RWPE2 (cell line): ENCODE measurements around the gene NEGR1.

ENCODE experiments used
- ATAC-seq: fragments of 200-7000 bp; cut with Tn5 transposase; 3 replicates; pipeline ENCODE4 v1.9.1; 2021; ENCODE audit warnings: low read depth
- DNase-seq: peaks from one replicate; pipeline ENCODE4 v3.0.0-alpha.2; 2020; ENCODE audit warnings: low spot score
- H3K27ac ChIP-seq: fragments of 450-650 bp; 2 replicates; pipeline ENCODE4 v1.5.1; 2017; ENCODE audit warnings: mild to moderate bottlenecking; ENCODE audit not compliant: poor library complexity, severe bottlenecking
- H3K27me3 ChIP-seq: fragments of 250-450 bp; sonication (Bioruptor Pico); 2 replicates; pipeline ENCODE4 v1.5.1; 2021; ENCODE audit warnings: mild to moderate bottlenecking, moderate library complexity; ENCODE audit not compliant: insufficient read depth, poor library complexity, severe bottlenecking
- H3K36me3 ChIP-seq: fragments of 250-450 bp; sonication (Bioruptor Pico); 2 replicates; pipeline ENCODE4 v1.5.1; 2020; ENCODE audit warnings: low read depth, mild to moderate bottlenecking, moderate library complexity
- H3K4me1 ChIP-seq: fragments of 250-450 bp; sonication (Bioruptor Pico); 2 replicates; pipeline ENCODE4 v1.5.1; 2021; ENCODE audit warnings: mild to moderate bottlenecking, moderate library complexity; ENCODE audit not compliant: insufficient read depth, poor library complexity, severe bottlenecking
- H3K4me3 ChIP-seq: fragments of 250-450 bp; sonication (Bioruptor Pico); 2 replicates; pipeline ENCODE4 v1.5.1; 2021; ENCODE audit warnings: mild to moderate bottlenecking, moderate library complexity; ENCODE audit not compliant: severe bottlenecking
- H3K9me3 ChIP-seq: fragments of 250-450 bp; sonication (Bioruptor Pico); 2 replicates; pipeline ENCODE4 v1.5.1; 2021; ENCODE audit warnings: mild to moderate bottlenecking, moderate library complexity; ENCODE audit not compliant: severe bottlenecking
- TF ChIP-seq, protein P1 (sequence below): fragments of 450-650 bp; IDR thresholded peaks from one replicate; pipeline ENCODE4 v1.5.1; 2017; ENCODE audit warnings: mild to moderate bottlenecking, moderate library complexity; ENCODE audit not compliant: poor library complexity, severe bottlenecking

The NEGR1 gene

DNA sequence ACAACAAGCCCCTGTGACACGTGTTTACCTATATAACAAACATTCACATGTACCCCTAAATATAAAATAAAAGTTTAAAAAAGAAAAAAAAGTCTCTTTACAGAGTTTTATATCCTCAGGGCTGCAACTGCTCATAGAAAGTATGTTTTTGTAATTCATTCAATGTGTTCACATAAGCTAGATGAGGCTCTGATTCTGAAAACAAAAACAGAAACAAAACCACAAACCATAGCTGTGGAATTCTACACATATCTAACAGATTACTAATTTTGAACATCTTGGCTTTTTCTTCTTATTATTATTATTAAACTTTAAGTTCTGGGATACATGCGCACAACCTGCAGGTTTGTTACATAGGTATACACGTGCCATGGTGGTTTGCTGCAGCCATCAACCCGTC is 621.9 kb downstream of the NEGR1 start:
- DNase-seq = no peak

DNA sequence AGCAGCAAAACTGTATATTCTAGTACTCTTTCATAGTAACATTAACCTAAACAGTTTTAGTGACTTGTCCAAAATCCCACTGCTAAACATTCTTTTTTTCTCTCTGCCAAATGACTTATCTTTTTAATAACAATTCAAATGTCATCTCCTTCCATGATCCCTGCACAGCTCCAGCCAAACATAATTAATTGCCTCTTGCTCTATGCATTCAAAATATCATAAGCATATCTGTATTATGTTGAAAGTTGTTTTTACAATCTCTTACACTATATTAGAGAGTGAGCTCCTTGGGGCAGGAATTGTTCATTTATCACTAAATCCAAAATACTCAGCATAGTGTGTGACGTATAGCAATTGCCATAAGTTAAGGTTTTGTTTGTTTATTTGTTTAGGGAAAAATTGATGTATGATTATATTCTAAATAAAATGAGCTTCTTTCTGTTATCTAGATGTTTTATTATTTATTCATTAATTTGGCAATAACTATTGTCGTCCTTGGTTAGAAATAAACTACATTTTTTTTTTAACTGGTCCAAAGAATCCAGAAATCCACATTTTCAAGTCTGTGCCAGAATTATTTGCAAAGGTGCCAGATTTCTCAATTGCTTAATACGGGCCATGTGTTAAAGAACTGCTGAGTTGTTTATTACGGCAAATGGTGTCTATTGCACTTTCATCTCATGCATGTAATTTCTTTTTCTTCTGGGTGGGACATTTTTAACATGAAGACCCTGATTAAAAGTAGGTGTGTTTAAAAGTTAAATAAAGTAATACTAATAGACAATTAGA is 624.3 kb downstream of the NEGR1 start:
- ATAC-seq (no peak), DNase-seq (no peak)
- TF ChIP-seq, protein P1, sequence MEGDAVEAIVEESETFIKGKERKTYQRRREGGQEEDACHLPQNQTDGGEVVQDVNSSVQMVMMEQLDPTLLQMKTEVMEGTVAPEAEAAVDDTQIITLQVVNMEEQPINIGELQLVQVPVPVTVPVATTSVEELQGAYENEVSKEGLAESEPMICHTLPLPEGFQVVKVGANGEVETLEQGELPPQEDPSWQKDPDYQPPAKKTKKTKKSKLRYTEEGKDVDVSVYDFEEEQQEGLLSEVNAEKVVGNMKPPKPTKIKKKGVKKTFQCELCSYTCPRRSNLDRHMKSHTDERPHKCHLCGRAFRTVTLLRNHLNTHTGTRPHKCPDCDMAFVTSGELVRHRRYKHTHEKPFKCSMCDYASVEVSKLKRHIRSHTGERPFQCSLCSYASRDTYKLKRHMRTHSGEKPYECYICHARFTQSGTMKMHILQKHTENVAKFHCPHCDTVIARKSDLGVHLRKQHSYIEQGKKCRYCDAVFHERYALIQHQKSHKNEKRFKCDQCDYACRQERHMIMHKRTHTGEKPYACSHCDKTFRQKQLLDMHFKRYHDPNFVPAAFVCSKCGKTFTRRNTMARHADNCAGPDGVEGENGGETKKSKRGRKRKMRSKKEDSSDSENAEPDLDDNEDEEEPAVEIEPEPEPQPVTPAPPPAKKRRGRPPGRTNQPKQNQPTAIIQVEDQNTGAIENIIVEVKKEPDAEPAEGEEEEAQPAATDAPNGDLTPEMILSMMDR = no peak
- Histone ChIP-seq H3K4me1 (no peaks in the 10 kb centered on the region), H3K27me3 (no peaks in the 10 kb centered on the region), H3K9me3 (no peaks in the 10 kb centered on the region), H3K4me3 (no peak overlapping the region), H3K27ac (no peak overlapping the region), H3K36me3 (no peaks in the 10 kb centered on the region)

More for the DNA sequence above, 621.9 kb downstream of the NEGR1 start:
- no peaks in the 10 kb centered on the region for H3K9me3 ChIP-seq
- no peaks in the 10 kb centered on the region for H3K4me1 ChIP-seq
- no peak overlapping the region for H3K4me3 ChIP-seq
- TF ChIP-seq, protein P1 = no peak
- H3K36me3 ChIP-seq = no peaks in the 10 kb centered on the region
- H3K27me3 ChIP-seq = no peaks in the 10 kb centered on the region
- H3K27ac ChIP-seq = no peak overlapping the region
- no peak for ATAC-seq

DNA sequence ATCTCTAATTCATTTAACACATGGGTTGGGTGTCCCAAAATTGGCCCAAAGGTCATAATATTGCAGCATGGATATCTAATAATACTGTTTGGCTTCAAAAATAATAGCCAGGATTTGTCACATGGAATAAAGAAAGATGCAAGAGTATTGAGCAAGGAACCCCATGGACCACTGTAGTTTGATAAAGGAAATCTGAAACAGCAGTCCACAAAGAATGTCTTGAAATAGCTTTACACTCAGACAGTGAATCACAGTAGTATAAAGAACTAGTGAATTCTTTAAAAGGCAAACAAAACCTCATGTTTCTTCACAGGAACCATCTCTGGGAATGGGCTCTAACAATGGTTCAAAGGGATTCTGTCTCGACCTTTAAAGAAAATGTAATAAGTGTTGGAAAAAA is 625.4 kb downstream of the NEGR1 start:
- no peak for ATAC-seq
- Histone ChIP-seq H3K27ac (no peak overlapping the region), H3K36me3 (no peaks in the 10 kb centered on the region), H3K9me3 (no peaks in the 10 kb centered on the region), H3K4me1 (no peaks in the 10 kb centered on the region), H3K27me3 (no peaks in the 10 kb centered on the region), H3K4me3 (no peak overlapping the region)
- TF ChIP-seq, protein P1 = no peak
- DNase-seq = no peak

DNA sequence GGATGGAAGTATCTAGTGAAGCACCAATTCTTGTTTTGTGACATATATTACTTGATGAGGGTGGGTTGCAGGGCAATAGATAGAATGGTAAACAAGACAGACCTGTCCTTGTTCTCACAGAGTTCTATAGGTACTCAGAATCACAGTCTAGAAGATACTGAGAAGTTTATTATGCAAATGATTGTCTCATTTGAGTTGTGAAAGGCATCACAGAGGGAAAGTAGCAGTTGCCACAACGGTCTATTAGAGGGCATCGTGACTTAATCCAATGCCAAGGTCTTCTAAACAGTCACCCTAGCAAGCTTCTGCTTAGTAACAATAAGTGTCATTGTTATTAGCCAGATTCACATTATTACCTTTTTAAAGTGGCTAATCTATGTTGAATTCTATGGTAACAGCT is 626.7 kb downstream of the NEGR1 start:
- TF ChIP-seq, protein P1 = no peak

DNA sequence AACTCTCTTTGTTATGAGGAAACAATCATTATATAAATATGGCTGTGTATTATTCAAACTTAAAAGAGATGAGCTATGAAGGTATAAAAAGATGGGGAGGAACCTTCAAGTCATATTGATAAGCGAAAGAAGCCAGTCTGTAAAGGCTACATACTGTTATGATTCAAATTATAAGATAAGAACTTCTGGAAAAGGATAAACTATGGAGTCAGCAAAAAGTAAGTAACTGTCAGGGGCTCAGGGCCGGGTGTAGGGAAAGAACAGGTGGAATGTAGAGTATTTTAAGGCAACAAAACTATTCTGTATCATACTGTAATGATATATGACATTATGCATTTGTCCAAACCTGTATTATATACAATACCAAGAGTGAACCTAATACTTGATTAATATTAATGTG is 628.4 kb downstream of the NEGR1 start:
- H3K4me3 ChIP-seq = no peak overlapping the region
- ATAC-seq = no peak
- H3K27me3 ChIP-seq = peaks cover 3% of the 10 kb centered on the region
- TF ChIP-seq, protein P1 = no peak
- H3K4me1 ChIP-seq = no peaks in the 10 kb centered on the region
- no peak overlapping the region for H3K27ac ChIP-seq
- no peaks in the 10 kb centered on the region for H3K9me3 ChIP-seq
- H3K36me3 ChIP-seq = no peaks in the 10 kb centered on the region
- no peak for DNase-seq

More for the DNA sequence above, 626.7 kb downstream of the NEGR1 start:
- ATAC-seq (no peak), DNase-seq (no peak)
- Histone ChIP-seq H3K27ac (no peak overlapping the region), H3K9me3 (no peaks in the 10 kb centered on the region), H3K4me3 (no peak overlapping the region), H3K36me3 (no peaks in the 10 kb centered on the region), H3K27me3 (peaks cover 3% of the 10 kb centered on the region), H3K4me1 (no peaks in the 10 kb centered on the region)
